Fibroblast of villous mesenchyme (primary cell): ENCODE measurements around the gene FAF1. TPM values are rescaled to one million over a fixed set of nuclear protein-coding genes. Genes with fewer than 3 reads are reported as not detected.

ENCODE experiments used
- DNase-seq: peaks from one replicate; pipeline ENCODE4 v3.0.0-alpha.2; 2010; ENCODE audit warnings: low read depth
- H3K4me3 ChIP-seq: 2 replicates; pipeline ENCODE4 v1.5.1; 2011; ENCODE audit warnings: low read depth, mild to moderate bottlenecking, low read length
- CTCF ChIP-seq: IDR thresholded peaks from 2 replicates; pipeline ENCODE4 v1.5.1; 2012; ENCODE audit warnings: low read depth, mild to moderate bottlenecking, low read length; ENCODE audit not compliant: insufficient read depth
- total RNA-seq: library from RNA; depleted of rRNA; stranded (reverse); fragments of >200 nt; gene quantifications from 2 replicates; pipeline ENCODE4 v1.2.3, GENCODE V29; 2012

Gene FAF1
- total RNA-seq, 1 donor = 55.7 TPM

- H3K4me3 ChIP-seq = no peak overlapping the region
- no peak for DNase-seq
- TF ChIP-seq CTCF = no peak
Measured at GRCh38 chr1:50633465-50633864, 326.6 kb downstream of the FAF1 start.

DNA sequence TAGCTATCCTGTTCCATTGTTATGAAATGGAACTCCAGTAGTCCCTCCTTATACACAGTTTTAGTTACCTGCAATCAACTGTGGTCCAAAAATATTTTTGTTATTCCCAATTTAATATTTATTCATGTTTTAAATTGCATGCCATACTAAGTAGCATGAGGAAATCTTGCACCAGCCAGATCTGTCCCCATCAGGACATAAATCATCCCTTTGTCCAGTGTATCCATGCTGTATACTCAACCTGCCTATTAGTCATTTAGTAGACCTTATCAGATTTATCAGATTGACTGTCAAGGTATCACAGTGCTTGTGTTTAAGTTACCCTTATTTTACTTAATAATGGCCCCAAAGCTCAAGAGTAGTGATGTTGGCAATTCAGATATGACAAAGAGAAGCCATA lies 328.9 kb downstream of the FAF1 start:
- no peak for DNase-seq
- H3K4me3 ChIP-seq = no peak overlapping the region
- no peak for TF ChIP-seq CTCF

DNA sequence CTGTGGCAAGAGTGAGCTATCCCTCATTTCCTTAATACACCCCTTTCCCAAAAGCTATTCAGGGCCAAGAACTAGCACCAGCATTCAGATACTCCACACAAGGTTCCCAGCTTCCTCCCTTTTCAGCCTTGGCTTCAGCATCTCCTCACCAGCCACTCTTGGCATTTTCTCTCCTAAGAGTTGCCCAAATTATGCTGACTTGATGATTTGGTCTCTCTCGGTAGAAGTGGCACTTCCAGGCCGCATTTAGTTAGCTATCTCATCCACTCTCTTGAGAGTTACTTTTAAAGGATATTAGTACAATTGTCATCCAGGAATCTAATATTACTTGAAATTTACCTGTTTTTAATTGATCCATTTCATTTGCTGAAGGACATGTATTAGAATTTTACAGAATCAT lies 337.8 kb downstream of the FAF1 start:
- no peak overlapping the region for H3K4me3 ChIP-seq
- no peak for DNase-seq
- no peak for TF ChIP-seq CTCF

DNA sequence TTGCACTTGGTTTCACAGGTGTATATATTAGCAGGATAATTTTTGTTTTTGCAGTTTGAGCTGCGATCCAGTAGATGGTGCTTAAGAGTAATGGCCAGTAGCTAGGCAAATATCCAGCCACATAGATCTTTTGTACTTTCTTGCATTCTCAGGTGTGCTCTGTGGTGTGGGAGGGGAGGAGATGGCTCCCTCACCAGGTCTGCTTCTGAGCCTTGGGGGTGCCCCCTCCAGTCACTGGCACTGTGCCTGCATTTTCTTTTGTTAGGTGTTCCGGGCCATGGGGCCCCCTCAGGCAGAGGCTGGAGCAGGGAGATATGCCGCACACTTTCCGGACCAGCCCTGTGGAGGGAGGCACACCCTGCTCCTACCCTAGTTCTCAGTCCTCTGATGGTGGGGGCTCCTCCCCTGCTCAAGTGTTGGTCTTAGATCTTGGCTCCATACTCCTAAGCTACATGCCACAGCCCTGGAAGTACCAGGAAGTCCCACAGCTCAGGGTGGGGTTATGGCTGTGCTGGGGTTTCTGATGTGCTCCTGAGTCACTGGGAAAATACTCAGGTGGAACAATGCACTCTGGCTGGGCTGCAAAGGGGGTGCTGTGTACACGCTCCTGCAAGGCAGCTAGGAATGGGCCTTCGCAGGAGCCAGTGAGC lies 339.3 kb downstream of the FAF1 start:
- TF ChIP-seq CTCF = peak; percentile 75
- no peak overlapping the region for H3K4me3 ChIP-seq
- peak; percentile 42 for DNase-seq

DNA sequence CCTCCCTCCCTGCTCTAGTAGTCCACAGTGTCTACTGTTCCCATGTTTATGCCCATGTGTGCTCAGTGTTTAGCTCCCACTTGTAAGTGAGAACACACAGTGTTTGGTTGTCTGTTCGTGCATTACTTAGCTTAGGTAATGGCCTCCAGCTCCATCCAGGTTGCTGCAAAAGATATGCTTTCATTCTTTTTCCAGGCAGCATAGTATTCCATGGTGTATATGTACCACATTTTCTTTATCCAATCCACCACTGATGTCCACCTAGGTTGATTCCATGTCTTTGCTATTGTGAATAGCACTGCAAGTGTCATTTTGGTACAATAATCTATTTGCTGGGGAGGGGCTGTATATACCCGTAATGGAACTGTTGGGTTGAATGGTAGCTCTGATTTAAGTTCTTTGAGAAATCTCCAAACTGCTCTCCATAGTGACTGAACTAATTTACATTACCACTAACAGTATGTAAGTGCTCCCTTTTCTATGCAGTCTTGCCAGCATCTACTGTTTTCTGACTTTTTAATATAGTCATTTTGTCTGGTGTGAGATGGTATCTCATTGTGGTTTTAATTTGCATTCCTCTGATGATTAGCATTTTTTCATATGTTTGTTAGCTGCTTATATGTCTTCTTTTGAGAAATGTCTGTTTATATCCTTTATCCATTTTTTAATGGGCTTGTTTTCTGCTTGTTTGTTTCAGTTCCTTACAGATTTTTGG lies 344.9 kb downstream of the FAF1 start:
- peak; percentile 9 for DNase-seq
- no peak for TF ChIP-seq CTCF
- H3K4me3 ChIP-seq = no peak overlapping the region

- no peak overlapping the region for H3K4me3 ChIP-seq
- TF ChIP-seq CTCF = no peak
- DNase-seq = no peak
Measured at GRCh38 chr1:50611675-50612074, 348.4 kb downstream of the FAF1 start.

- no peak for DNase-seq
- no peak overlapping the region for H3K4me3 ChIP-seq
- TF ChIP-seq CTCF = no peak
Measured at GRCh38 chr1:50610563-50610962, 349.5 kb downstream of the FAF1 start.
